Naive B cell (primary cell): ENCODE data around the gene KCNH1. TPM values are rescaled to one million over a fixed set of nuclear protein-coding genes. Genes with fewer than 3 reads are reported as not detected.
A peak's percentile ranks its signal among the peaks of the same experiment; 100 is the strongest.
"Not testable (repeated sequence)": the region's sequence is repeated elsewhere in the genome, so short reads cannot be mapped to it uniquely, and the experiment has no call there.

Experiments
- ATAC-seq, 2 donors: fragments of 150-1000 bp; cut with Tn5 transposase; 2 replicates each; pipeline ENCODE4 v1.10.0; 2021; ENCODE audit warnings: low read depth in 2 of 2, mild to moderate bottlenecking in 2 of 2, moderate library complexity in 2 of 2
- DNase-seq: peaks from one replicate; pipeline ENCODE4 v3.0.0; 2022
- H3K27ac Mint-ChIP-seq, 6 donors: one replicate each; pipeline ENCODE4 v1.8.0; 2020 to 2022; ENCODE audit warnings: mild to moderate bottlenecking in 6 of 6, mixed read lengths in 6 of 6, moderate library complexity in 5 of 6, inconsistent platforms in 2 of 6
- H3K27me3 Mint-ChIP-seq, 3 donors: one replicate each; pipeline ENCODE4 v1.8.0; 2021 to 2022; ENCODE audit warnings: mixed read lengths in 3 of 3, mild to moderate bottlenecking in 1 of 3
- H3K36me3 Mint-ChIP-seq, 2 donors: one replicate each; pipeline ENCODE4 v1.8.0; 2020 to 2022; ENCODE audit warnings: mixed read lengths in 2 of 2, inconsistent platforms in 1 of 2, mild to moderate bottlenecking in 1 of 2
- H3K4me1 Mint-ChIP-seq, 3 donors: one replicate each; pipeline ENCODE4 v1.8.0; 2020 to 2022; ENCODE audit warnings: mixed read lengths in 3 of 3, inconsistent platforms in 1 of 3, mild to moderate bottlenecking in 1 of 3, moderate library complexity in 1 of 3
- H3K4me3 Mint-ChIP-seq, 8 donors: one replicate each; pipeline ENCODE4 v1.8.0; 2020 to 2022; ENCODE audit warnings: mild to moderate bottlenecking in 8 of 8, mixed read lengths in 8 of 8, moderate library complexity in 8 of 8, inconsistent platforms in 2 of 8
- H3K9me3 Mint-ChIP-seq, 7 donors: one replicate each; pipeline ENCODE4 v1.8.0; 2020 to 2022; ENCODE audit warnings: mixed read lengths in 7 of 7, mild to moderate bottlenecking in 5 of 7, inconsistent platforms in 2 of 7, moderate library complexity in 1 of 7
- polyA plus RNA-seq, 6 donors: library from polyadenylated mRNA; unstranded; fragments of 300-500 nt; fragmentation: Illumina TruSeq; gene quantifications; one replicate each; pipeline ENCODE4 v1.2.3, GENCODE V29; 2021; ENCODE audit warnings: low read depth in 6 of 6

Gene KCNH1
- polyA plus RNA-seq, 6 donors from 2014 or later: not detected

DNA sequence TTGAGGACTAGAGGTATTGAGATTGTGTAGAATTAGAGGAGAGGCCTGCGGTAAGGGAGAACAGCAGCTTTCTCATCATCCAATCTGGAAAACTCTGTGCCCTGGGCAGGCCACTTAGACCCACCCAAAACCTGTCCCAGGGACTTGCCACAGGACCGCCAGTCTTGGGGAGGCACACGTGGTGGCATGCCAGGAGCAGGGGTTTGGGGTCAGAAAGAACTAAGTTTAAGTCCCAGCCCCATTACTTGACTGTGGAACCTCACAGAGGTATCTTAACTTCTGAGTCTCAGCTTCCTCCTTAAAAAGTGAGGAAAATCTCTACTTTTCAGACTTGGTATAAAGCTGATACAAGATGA is 448.7 kb downstream of the KCNH1 start:
- Mint-ChIP-seq H3K36me3 (peaks cover 0 to 9% of the 10 kb centered on the region in 2 donors), H3K27me3 (no peaks in the 10 kb centered on the region), H3K9me3 (no peaks in the 10 kb centered on the region), H3K4me3 (no peak overlapping the region), H3K4me1 (peaks cover 0 to 6% (median 4%) of the 10 kb centered on the region in 3 donors), H3K27ac (peak overlapping the region in 1 of 6 donors; percentile 56)
- DNase-seq (no peak), ATAC-seq (no peak)

DNA sequence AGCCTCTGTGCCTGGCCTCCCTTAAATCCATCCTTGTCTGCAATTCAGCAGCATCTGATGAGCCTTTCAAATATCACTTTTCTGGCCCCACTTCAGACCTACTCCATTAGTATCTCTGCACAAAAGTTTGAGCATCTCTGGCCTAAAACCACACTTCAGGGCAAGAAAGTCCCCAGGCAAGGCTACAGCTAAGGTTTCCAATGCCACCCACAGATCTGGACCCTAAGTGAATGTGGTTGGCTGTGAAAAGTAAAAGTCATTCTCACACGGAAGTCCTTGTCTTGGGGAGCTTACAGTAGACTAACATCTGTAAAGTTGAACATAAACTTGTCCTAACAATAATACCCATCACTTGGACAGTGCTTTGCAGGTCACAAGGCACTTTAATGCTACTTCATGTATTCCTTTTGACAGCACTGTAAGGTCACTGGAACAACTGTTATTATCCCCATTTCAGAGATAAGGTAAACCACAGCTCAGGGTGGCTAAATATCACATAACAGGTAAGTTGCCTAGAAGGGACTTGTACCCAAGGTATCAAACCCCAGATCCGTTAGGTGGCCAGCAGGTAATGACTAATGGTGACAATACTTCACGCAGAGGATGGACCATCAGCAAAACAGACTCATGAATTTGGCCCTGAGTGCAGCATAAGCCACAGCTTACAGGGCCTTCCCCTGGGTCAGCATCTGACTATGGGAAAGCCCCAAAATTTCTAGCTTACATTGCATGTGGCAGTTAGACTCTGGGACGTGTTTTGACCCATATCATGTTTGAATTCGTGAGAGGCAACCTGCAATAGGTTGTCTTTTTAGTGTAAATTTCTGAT is 449.3 kb downstream of the KCNH1 start:
- no peaks in the 10 kb centered on the region for H3K27me3 Mint-ChIP-seq
- H3K9me3 Mint-ChIP-seq: no peaks in the 10 kb centered on the region
- peaks cover 0 to 9% of the 10 kb centered on the region in 2 donors for H3K36me3 Mint-ChIP-seq
- H3K4me3 Mint-ChIP-seq: no peak overlapping the region
- ATAC-seq: no peak
- H3K4me1 Mint-ChIP-seq: peaks cover 0 to 6% (median 4%) of the 10 kb centered on the region in 3 donors
- DNase-seq: no peak
- H3K27ac Mint-ChIP-seq: no peak overlapping the region

DNA sequence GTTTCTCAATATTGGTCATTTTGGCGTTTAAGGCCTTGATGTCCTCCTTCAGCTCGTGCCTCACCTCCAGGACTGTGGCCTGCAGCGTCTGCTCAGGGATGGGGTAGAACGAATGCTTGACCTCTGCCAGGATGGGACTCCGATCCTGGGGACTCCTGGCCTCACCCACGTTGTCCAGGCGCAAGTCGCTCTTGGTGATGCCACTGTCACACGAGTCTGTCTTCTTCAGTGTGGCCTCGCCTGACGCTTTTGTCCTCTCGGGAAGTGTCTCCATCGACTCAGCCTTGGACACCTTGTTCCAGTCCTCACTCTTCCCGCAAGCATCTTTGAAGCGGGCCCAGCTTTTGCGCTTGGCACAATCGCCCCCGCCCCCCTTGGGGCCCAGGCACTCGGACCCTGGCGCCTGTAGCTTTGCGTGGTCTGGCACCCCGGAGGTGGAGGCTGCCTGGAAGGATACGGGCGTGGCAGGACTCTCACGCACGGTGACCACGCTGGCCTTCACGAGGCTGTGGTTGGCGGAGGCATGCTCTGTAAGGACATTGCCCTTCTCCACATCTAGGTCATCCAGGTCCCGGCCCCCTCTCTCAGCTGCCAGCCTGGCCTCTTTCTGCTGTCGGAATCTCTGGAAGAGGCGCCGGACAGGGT is 450.4 kb downstream of the KCNH1 start:
- ATAC-seq (no peak), DNase-seq (no peak)
- peaks cover 0 to 6% (median 4%) of the 10 kb centered on the region in 3 donors for H3K4me1 Mint-ChIP-seq
- H3K27me3 Mint-ChIP-seq: no peaks in the 10 kb centered on the region
- H3K27ac Mint-ChIP-seq: no peak overlapping the region
- H3K4me3 Mint-ChIP-seq: peak overlapping the region in 1 of 8 donors; percentile 21
- peaks cover 0 to 9% of the 10 kb centered on the region in 2 donors for H3K36me3 Mint-ChIP-seq
- no peaks in the 10 kb centered on the region for H3K9me3 Mint-ChIP-seq

DNA sequence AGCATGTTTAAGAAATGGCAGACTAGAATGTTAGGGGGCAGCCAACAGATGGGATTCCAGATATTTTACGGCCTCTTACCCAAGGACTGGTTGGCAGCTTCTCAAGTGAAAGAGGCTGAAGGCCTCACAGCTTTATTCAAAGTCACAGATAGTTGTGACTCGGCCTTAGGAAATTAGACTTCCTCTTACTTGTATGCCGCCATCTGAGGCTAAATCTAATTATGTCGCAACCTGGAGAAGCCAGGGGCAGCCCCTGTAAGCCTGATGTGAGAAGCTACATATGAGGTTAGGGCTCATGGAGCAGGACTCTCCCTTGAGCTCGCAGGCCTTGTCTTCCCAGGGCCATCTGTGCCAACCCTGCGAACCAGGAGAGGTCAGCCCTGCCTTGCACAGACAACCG is 452.8 kb downstream of the KCNH1 start:
- peaks cover 0 to 9% of the 10 kb centered on the region in 2 donors for H3K36me3 Mint-ChIP-seq

DNA sequence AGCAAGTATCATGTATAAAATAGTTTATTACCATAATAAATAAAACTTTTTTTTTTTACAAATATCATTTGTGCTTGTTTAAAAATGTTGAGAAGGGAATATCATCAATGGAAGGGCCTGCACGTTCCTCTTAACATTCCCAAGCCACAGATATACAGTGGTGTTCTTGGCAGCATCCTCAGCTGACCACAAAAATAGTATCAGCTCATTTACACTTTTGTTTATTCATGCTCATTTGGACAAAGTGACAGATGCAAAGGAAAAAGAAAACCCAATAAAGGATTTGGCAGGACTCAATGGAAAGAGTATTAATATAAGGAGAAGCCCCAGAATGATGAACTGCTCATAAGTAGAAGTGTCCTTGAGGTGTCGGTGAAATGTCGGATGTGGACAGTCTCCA is 455.6 kb downstream of the KCNH1 start:
- H3K27me3 Mint-ChIP-seq: no peaks in the 10 kb centered on the region
- H3K4me1 Mint-ChIP-seq: no peaks in the 10 kb centered on the region
- H3K27ac Mint-ChIP-seq: no peak overlapping the region
- peaks cover 0 to 4% of the 10 kb centered on the region in 2 donors for H3K36me3 Mint-ChIP-seq
- DNase-seq: no peak
- no peaks in the 10 kb centered on the region for H3K9me3 Mint-ChIP-seq
- no peak for ATAC-seq
- no peak overlapping the region for H3K4me3 Mint-ChIP-seq

More for the DNA sequence above, 452.8 kb downstream of the KCNH1 start:
- no peak overlapping the region for H3K4me3 Mint-ChIP-seq
- no peak overlapping the region for H3K27ac Mint-ChIP-seq
- no peaks in the 10 kb centered on the region for H3K9me3 Mint-ChIP-seq
- H3K4me1 Mint-ChIP-seq: peaks cover 0 to 6% (median 4%) of the 10 kb centered on the region in 3 donors
- DNase-seq (no peak), ATAC-seq (no peak)
- no peaks in the 10 kb centered on the region for H3K27me3 Mint-ChIP-seq

DNA sequence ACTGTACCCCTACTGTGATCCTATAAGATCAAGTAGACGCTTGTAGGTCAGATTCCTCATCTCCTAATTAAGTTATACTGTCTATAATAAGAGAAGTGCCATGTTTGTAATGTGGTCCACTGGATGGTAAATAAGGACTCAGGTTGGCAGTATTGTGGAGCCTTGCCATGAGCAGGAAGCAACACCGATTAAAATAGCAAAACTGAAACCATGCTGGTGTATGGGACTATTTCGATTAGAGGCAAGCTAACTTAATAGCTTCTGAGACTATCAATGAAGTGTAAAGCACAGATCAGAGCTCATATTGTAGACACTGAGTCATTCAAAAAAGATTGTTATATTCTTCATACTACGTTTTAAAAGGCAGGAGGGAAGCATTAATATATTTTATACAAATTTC is 456.4 kb downstream of the KCNH1 start:
- Mint-ChIP-seq H3K27ac (no peak overlapping the region), H3K4me1 (no peaks in the 10 kb centered on the region), H3K36me3 (peaks cover 0 to 4% of the 10 kb centered on the region in 2 donors), H3K9me3 (no peaks in the 10 kb centered on the region), H3K4me3 (no peak overlapping the region), H3K27me3 (no peaks in the 10 kb centered on the region)
- no peak for ATAC-seq
- DNase-seq: no peak

DNA sequence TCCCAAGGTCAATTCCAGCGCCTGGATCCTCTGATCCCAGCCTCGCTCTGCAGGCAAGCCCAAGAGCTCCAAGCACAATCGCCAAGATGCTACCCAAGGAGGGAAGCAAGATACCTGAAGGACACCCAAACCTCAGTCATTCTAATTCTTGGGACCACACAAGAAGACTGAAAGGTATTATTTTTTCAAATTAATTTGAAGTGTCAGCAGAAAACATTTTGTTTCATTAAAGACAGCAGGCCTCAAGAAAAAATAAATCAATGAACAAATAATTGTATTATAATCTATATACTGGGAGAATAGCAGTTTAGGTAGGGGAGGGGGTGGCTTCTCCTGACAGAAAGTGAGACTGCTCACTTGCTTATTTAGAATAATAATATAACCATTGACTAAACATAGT is 457.4 kb downstream of the KCNH1 start:
- Mint-ChIP-seq H3K27me3 (no peaks in the 10 kb centered on the region), H3K36me3 (peaks cover 0 to 4% of the 10 kb centered on the region in 2 donors), H3K4me1 (no peaks in the 10 kb centered on the region), H3K9me3 (no peaks in the 10 kb centered on the region), H3K4me3 (no peak overlapping the region), H3K27ac (no peak overlapping the region)
- no peak for DNase-seq
- no peak for ATAC-seq

DNA sequence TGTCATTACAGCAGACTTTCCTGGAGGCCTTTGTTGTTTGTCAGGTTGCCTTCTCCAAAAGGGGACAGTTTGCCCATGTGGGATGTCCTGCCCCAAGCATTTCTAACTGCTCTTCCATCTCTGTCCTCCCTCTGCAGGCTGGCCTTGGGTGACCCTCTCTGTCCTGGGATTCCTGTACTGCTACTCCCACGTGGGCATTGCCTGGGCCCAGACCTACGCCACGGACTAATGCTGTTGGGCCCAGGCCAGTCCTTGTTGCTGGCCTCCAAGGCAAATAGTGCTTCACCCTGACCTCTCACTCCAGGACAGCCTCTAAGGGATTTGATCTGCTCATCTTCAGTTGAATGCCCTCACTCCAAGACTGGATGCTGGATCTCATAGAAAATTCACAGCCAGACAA is 459.8 kb downstream of the KCNH1 start:
- ATAC-seq: no peak

DNA sequence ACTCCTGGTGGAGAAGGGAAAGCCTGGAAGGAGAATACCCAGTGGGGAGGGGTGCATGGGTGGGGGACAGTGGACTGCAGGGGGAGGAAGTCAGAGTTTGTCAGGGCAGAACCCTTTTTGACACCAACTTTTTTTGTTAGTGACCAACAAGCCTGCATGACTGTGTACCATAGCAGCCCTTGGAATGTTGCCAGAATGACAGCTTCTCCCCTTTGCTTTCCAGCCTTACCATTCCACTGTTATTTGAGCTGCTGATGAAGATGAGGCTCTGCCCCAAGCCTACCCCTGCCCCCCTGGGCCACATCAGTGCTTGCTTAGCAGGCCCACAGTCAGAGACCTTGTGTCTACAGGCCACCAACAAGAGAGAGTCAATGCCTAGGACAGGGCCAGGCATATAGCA is 464.0 kb downstream of the KCNH1 start:
- Mint-ChIP-seq H3K4me1 (no peaks in the 10 kb centered on the region), H3K27ac (no peak overlapping the region), H3K9me3 (peaks cover 0 to 5% (median 0%) of the 10 kb centered on the region in 7 donors)

More for the DNA sequence above, 459.8 kb downstream of the KCNH1 start:
- peaks cover 0 to 4% of the 10 kb centered on the region in 2 donors for H3K36me3 Mint-ChIP-seq
- H3K4me1 Mint-ChIP-seq: no peaks in the 10 kb centered on the region
- peak overlapping the region in 1 of 6 donors; percentile 53 for H3K27ac Mint-ChIP-seq
- H3K4me3 Mint-ChIP-seq: no peak overlapping the region
- H3K9me3 Mint-ChIP-seq: no peaks in the 10 kb centered on the region
- DNase-seq: no peak
- H3K27me3 Mint-ChIP-seq: no peaks in the 10 kb centered on the region

DNA sequence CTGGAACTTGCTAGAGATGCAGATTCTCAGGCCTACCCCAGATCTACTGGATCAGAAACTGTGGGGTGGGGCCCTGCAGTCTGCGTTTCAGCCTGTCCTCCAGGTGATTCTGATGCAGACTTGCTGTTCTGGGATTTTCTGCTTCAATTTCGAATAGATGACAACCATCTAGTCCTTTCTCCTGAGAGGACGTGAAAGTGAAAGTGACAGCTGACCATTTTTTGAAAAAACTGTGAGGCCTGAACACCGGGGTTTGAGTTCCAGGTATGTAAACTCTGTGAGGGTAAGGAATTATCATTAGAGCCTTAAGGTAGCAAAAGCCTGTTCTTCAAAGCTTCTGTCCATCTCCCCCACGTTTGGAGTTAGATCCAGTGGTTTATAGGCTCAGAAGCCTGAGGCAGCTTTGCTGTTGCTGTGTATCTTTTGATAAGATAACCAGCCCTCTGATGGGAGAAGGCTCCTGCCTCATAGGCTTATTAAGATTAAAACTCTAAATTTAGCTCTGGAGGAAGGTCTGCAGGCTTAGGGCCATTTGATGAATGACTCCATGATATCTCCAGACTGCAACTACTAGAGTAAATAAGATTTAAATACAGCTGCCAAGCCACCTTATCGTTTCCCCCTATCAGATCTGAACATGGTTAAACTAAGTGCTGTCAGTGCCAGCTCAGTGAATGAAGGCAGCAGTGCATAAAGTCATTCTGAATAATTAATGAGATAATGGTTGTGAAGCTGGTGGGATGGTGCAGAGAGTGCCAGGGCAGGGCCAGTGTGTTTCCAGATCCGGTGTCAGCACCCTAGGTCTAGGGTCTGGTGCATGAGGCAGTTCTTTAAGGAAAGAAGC is 470.0 kb downstream of the KCNH1 start:
- Mint-ChIP-seq H3K27me3 (no peaks in the 10 kb centered on the region), H3K4me1 (peaks cover 6 to 9% (median 9%) of the 10 kb centered on the region in 3 donors), H3K9me3 (peaks cover 0 to 9% (median 3%) of the 10 kb centered on the region in 7 donors), H3K4me3 (no peak overlapping the region), H3K27ac (no peak overlapping the region), H3K36me3 (no peaks in the 10 kb centered on the region)
- ATAC-seq (no peak), DNase-seq (no peak)

More for the DNA sequence above, 464.0 kb downstream of the KCNH1 start:
- Mint-ChIP-seq H3K27me3 (no peaks in the 10 kb centered on the region), H3K36me3 (peaks cover 0 to 4% of the 10 kb centered on the region in 2 donors), H3K4me3 (no peak overlapping the region)
- no peak for DNase-seq
- ATAC-seq: no peak

DNA sequence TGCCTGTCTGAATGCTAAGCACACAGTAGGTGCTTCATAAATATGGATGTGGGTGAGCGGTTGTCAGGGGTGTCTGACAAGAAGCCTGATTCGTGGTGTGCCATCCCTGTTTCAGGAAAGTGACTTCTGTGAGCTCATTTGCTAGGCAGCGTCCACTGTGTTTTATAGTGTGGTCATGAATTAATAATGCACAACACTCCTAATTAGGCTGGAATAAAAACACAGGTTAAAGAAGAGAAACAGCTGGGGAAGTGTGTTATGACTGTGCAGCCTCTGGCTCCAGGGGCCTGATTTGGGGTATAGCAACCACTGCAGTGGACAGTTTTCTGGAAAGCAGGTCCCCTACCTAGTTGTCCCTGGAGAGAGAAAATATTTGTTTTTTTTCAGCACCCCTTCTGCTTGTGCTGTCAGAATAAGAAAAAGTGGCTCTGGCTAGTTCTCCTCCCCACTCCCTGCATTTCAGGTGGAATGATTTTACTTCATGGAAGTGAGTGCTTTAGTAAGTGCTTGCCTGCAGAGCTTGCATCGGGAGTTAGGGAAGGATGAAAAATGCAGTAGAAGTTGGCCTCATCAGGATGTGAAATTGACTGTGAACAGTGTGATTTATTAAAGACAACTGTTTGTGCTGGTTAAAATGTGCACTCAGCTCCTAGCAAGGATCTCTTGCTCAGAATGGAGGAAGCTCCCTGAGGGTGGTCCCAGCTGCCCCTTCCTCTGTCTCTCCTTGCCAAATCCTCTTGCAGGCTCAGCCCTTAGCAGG is 471.5 kb downstream of the KCNH1 start:
- H3K4me1 Mint-ChIP-seq: peaks cover 6 to 9% (median 9%) of the 10 kb centered on the region in 3 donors
- no peaks in the 10 kb centered on the region for H3K36me3 Mint-ChIP-seq
- DNase-seq (no peak), ATAC-seq (no peak)
- peak overlapping the region in 3 of 6 donors; percentile 14 to 66 (median 47) for H3K27ac Mint-ChIP-seq
- no peaks in the 10 kb centered on the region for H3K27me3 Mint-ChIP-seq
- no peak overlapping the region for H3K4me3 Mint-ChIP-seq
- peaks cover 0 to 4% (median 3%) of the 10 kb centered on the region in 7 donors for H3K9me3 Mint-ChIP-seq

DNA sequence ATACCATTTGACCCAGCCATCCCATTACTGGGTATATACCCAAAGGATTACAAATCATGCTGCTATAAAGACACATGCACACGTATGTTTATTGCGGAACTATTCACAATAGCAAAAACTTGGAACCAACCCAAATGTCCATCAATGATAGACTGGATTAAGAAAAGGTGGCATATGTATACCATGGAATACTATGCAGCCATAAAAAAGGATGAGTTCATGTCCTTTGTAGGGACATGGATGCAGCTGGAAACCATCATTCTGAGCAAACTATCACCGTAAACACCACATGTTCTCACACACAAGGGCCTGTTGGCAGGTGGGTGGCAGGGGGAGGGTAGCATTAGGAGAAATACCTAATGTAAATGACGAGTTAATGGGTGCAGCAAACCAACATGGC is 472.4 kb downstream of the KCNH1 start:
- not testable (repeated sequence) for H3K36me3 Mint-ChIP-seq, ATAC-seq, H3K4me3 Mint-ChIP-seq, H3K27ac Mint-ChIP-seq, H3K9me3 Mint-ChIP-seq, H3K27me3 Mint-ChIP-seq, DNase-seq, H3K4me1 Mint-ChIP-seq

DNA sequence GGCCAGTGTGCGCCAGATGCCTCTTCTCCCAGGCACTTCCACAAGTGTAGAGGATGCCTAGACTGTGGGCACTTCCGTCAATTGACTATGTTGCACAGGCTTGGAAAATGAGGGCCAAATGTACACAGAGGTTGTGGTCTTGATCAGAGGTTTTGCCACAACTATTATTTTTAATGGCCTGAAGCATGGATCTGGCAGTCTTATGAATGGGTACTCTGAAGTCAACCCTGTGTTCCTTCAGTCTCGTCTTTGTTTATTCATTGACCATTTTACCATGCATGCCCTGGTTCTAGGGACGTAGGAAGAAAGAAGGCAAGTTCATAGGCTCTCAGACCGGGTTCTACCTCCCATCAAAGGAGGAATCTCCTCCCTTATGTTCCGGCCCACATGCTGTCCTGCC is 476.1 kb downstream of the KCNH1 start:
- no peak overlapping the region for H3K4me3 Mint-ChIP-seq
- H3K9me3 Mint-ChIP-seq: peaks cover 0 to 7% (median 4%) of the 10 kb centered on the region in 7 donors
- H3K36me3 Mint-ChIP-seq: no peaks in the 10 kb centered on the region
- H3K27me3 Mint-ChIP-seq: no peaks in the 10 kb centered on the region
- peaks cover 0 to 1% (median 0%) of the 10 kb centered on the region in 3 donors for H3K4me1 Mint-ChIP-seq
- H3K27ac Mint-ChIP-seq: no peak overlapping the region
- no peak for DNase-seq
- ATAC-seq: no peak
